Measurements from ENCODE around the gene SCYGR4. TPM values are rescaled to one million over a fixed set of nuclear protein-coding genes. Genes with fewer than 3 reads are reported as not detected.

The SCYGR4 gene
- total RNA-seq, 1 donor from 2014 or later: not detected

- no peak overlapping the region for H3K9ac ChIP-seq (ENCODE audit: low read length)
- H3K27me3 Mint-ChIP-seq (ENCODE audit: low read depth, unreplicated experiment): peaks cover 17% of the 10 kb centered on the region
- H3K36me3 ChIP-seq (ENCODE audit: insufficient read depth, low read length): no peaks in the 10 kb centered on the region
- H3K4me3 ChIP-seq (ENCODE audit: insufficient read depth, low read depth, low read length): no peak overlapping the region
- peaks cover 3% of the 10 kb centered on the region for H3K4me1 Mint-ChIP-seq (ENCODE audit: low read depth, unreplicated experiment)
- FAIRE-seq (no peak), DNase-seq (ENCODE audit: low read depth) (no peak)
- no peaks in the 10 kb centered on the region for H3K79me2 ChIP-seq (ENCODE audit: insufficient read depth, low read length)
- H4K20me1 ChIP-seq (ENCODE audit: insufficient read depth, low read length): no peaks in the 10 kb centered on the region
- H3K27ac ChIP-seq (ENCODE audit: low read depth, low read length): no peak overlapping the region
- no peaks in the 10 kb centered on the region for H3K27me3 ChIP-seq (ENCODE audit: insufficient read depth, low read length)
- H3K9me3 Mint-ChIP-seq (ENCODE audit: unreplicated experiment): no peaks in the 10 kb centered on the region
- no peak overlapping the region for H3K4me3 Mint-ChIP-seq (ENCODE audit: unreplicated experiment)
- TF ChIP-seq EZH2 (IDR thresholded peaks at IDR 0.05; ENCODE audit: insufficient read depth, low read length) (no peak), CTCF (IDR thresholded peaks at IDR 0.05; ENCODE audit: insufficient read depth, low read depth, low read length) (no peak)
- no peak overlapping the region for H3K27ac Mint-ChIP-seq (ENCODE audit: unreplicated experiment)
- H2AFZ ChIP-seq (ENCODE audit: low read depth, low read length): no peak overlapping the region
- no peaks in the 10 kb centered on the region for H3K4me1 ChIP-seq (ENCODE audit: insufficient read depth, low read length)
- no peak overlapping the region for H3K4me2 ChIP-seq (ENCODE audit: low read length)
- no peaks in the 10 kb centered on the region for H3K9me3 ChIP-seq (ENCODE audit: insufficient read depth, low read depth, low read length)
- no peaks in the 10 kb centered on the region for H3K36me3 Mint-ChIP-seq (ENCODE audit: low read depth, unreplicated experiment)
Measured at GRCh38 chr2:227614246-227614645, 3.1 kb upstream of the SCYGR4 start.

GRCh38 chr2:227614740-227615139, 2.6 kb upstream of the SCYGR4 start, which contains the start of gene SCYGR3:
Gene SCYGR3 (minus strand): TSS chr2:227614840. CDS start chr2:227614840, 0 bp downstream.
- Histone ChIP-seq H3K27ac (ENCODE audit: low read depth, low read length) (no peak within 1 kb of the TSS), H3K9me3 (ENCODE audit: insufficient read depth, low read depth, low read length) (no peaks in the 10 kb centered on the region), H3K4me2 (ENCODE audit: low read length) (no peak within 1 kb of the TSS), H3K79me2 (ENCODE audit: insufficient read depth, low read length) (no peaks in the 10 kb centered on the region), H2AFZ (ENCODE audit: low read depth, low read length) (no peak within 1 kb of the TSS), H4K20me1 (ENCODE audit: insufficient read depth, low read length) (no peaks in the 10 kb centered on the region), H3K4me3 (ENCODE audit: insufficient read depth, low read depth, low read length) (no peak within 1 kb of the TSS), H3K36me3 (ENCODE audit: insufficient read depth, low read length) (no peaks in the 10 kb centered on the region), H3K27me3 (ENCODE audit: insufficient read depth, low read length) (no peaks in the 10 kb centered on the region), H3K9ac (ENCODE audit: low read length) (no peak within 1 kb of the TSS), H3K4me1 (ENCODE audit: insufficient read depth, low read length) (no peaks in the 10 kb centered on the region)
- Mint-ChIP-seq H3K27me3 (ENCODE audit: low read depth, unreplicated experiment) (peaks cover 17% of the 10 kb centered on the region), H3K4me1 (ENCODE audit: low read depth, unreplicated experiment) (peaks cover 3% of the 10 kb centered on the region), H3K27ac (ENCODE audit: unreplicated experiment) (peak within 1 kb of the TSS; percentile 53), H3K4me3 (ENCODE audit: unreplicated experiment) (no peak within 1 kb of the TSS), H3K9me3 (ENCODE audit: unreplicated experiment) (no peaks in the 10 kb centered on the region), H3K36me3 (ENCODE audit: low read depth, unreplicated experiment) (no peaks in the 10 kb centered on the region)
- no peak for FAIRE-seq
- TF ChIP-seq CTCF (IDR thresholded peaks at IDR 0.05; ENCODE audit: insufficient read depth, low read depth, low read length): no peak
- TF ChIP-seq EZH2 (IDR thresholded peaks at IDR 0.05; ENCODE audit: insufficient read depth, low read length): no peak
- no peak for DNase-seq (ENCODE audit: low read depth)

GRCh38 chr2:227615181-227615580, 2.1 kb upstream of the SCYGR4 start:
- Mint-ChIP-seq H3K27me3 (ENCODE audit: low read depth, unreplicated experiment) (peaks cover 17% of the 10 kb centered on the region), H3K27ac (ENCODE audit: unreplicated experiment) (no peak overlapping the region), H3K4me3 (ENCODE audit: unreplicated experiment) (no peak overlapping the region), H3K4me1 (ENCODE audit: low read depth, unreplicated experiment) (peaks cover 3% of the 10 kb centered on the region), H3K9me3 (ENCODE audit: unreplicated experiment) (no peaks in the 10 kb centered on the region), H3K36me3 (ENCODE audit: low read depth, unreplicated experiment) (no peaks in the 10 kb centered on the region)
- Histone ChIP-seq H4K20me1 (ENCODE audit: insufficient read depth, low read length) (no peaks in the 10 kb centered on the region), H3K27ac (ENCODE audit: low read depth, low read length) (no peak overlapping the region), H3K79me2 (ENCODE audit: insufficient read depth, low read length) (no peaks in the 10 kb centered on the region), H3K4me1 (ENCODE audit: insufficient read depth, low read length) (no peaks in the 10 kb centered on the region), H3K4me3 (ENCODE audit: insufficient read depth, low read depth, low read length) (no peak overlapping the region), H2AFZ (ENCODE audit: low read depth, low read length) (no peak overlapping the region), H3K4me2 (ENCODE audit: low read length) (no peak overlapping the region), H3K36me3 (ENCODE audit: insufficient read depth, low read length) (no peaks in the 10 kb centered on the region), H3K9ac (ENCODE audit: low read length) (no peak overlapping the region), H3K27me3 (ENCODE audit: insufficient read depth, low read length) (no peaks in the 10 kb centered on the region), H3K9me3 (ENCODE audit: insufficient read depth, low read depth, low read length) (no peaks in the 10 kb centered on the region)
- TF ChIP-seq CTCF (IDR thresholded peaks at IDR 0.05; ENCODE audit: insufficient read depth, low read depth, low read length) (no peak), EZH2 (IDR thresholded peaks at IDR 0.05; ENCODE audit: insufficient read depth, low read length) (no peak)
- DNase-seq (ENCODE audit: low read depth): no peak
- no peak for FAIRE-seq
